Mucosa of descending colon (tissue), 3 donors: ENCODE measurements around the gene KLHDC1. TPM values are rescaled to one million over a fixed set of nuclear protein-coding genes. Genes with fewer than 3 reads are reported as not detected.
A peak's percentile ranks its signal among the peaks of the same experiment; 100 is the strongest.
"Not testable (repeated sequence)": the region's sequence is repeated elsewhere in the genome, so short reads cannot be mapped to it uniquely, and the experiment has no call there.

Experiments used
- ATAC-seq: fragments of 200-7000 bp; cut with Tn5 transposase; one replicate; pipeline ENCODE4 v1.9.1; 2020; ENCODE audit warnings: mild to moderate bottlenecking, moderate library complexity
- DNase-seq, 3 donors: peaks; one replicate each; pipeline ENCODE4 v3.0.0-alpha.2; 2020
- H3K36me3 ChIP-seq: fragments of 200-600 bp; one replicate; pipeline ENCODE4 v1.8.0; 2021; ENCODE audit warnings: low read depth, mild to moderate bottlenecking
- H3K4me1 ChIP-seq: fragments of 200-600 bp; one replicate; pipeline ENCODE4 v1.8.0; 2021; ENCODE audit warnings: low read depth, mild to moderate bottlenecking
- H3K4me3 ChIP-seq: fragments of 200-600 bp; one replicate; pipeline ENCODE4 v1.8.0; 2021; ENCODE audit warnings: mild to moderate bottlenecking
- H3K9me3 ChIP-seq: fragments of 200-600 bp; one replicate; pipeline ENCODE4 v1.8.0; 2021; ENCODE audit warnings: mild to moderate bottlenecking
- intact Hi-C, 2 donors: fragments of 100-400 bp; cut with DNase I in 1 of 2; cut with micrococcal nuclease in 1 of 2; formaldehyde crosslinking; loops; one replicate each; pipeline versions ENCODE4 v1.11.0 to v1.11.1; 2022; cut with DNase I, micrococcal nuclease
- total RNA-seq, 3 donors: library from RNA; stranded (reverse); fragmentation: NEBNext Ultra II Directional in 2 of 3; extraction: Animal tissue kit (Norgen Biotek cat#: 25700) in 2 of 3; gene quantifications; one replicate each; pipeline versions ENCODE4 v1.2.1 to v1.2.4, GENCODE V29; 2021 to 2023
- TF ChIP-seq, protein P1 (sequence below): fragments of 200-600 bp; IDR thresholded peaks from one replicate; pipeline ENCODE4 v1.8.0; 2022; ENCODE audit warnings: antibody characterized with exemption, mild to moderate bottlenecking
- donor health status: DM: no; HTN: no; CAD: no; lungs with moderate emphysema.
- donor health status: DM: no; HTN: no; CAD: no.
- donor health status: DM: no; HTN: yes; CAD: no.

The KLHDC1 gene
- total RNA-seq, 3 donors from 2014 or later = 1.8 to 12.5 (median 2.7) TPM

DNA sequence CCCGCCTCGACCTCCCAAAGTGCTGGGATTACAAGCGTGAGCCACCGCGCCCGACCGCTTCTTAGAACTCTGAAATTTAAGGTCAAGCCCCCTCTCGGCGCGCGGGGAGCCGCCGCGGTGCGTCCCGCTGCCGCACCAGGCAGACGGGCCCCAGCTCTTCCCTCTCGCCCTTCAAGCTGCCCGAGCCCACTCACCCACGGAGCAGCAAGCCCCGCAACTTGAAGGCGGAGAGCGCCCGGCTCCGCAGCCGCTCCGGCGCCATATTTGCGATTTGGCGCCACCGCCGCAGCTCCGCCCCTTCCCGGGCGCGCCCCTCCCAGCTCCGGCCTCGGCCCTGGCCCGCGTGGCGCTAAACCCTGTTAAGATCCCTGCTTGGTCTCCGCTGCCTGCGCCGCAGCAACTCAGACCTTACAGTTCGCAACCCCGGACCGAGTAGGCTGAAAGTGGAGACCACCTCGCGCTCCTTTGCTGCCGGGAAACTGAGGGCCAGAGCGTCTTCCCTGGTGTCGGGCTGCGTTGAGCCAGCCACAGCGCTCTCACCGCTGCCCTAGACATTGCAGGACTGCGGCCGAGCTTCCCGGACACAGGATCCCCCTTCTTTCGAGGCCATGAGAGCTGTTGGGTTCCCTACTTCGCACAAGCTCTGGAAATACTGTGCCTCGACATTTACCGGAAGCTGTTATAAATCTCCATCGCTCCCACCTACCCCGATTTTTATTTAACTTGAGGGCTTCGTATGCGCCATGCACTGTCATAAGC, 4.8 kb upstream of the KLHDC1 start, which contains the start of gene POLE2:
Gene POLE2, minus strand, starts transcription at position 273 of the 759 bp plus-strand sequence. Its CDS starts 11 bp downstream, at position 262.
- ATAC-seq (peak; percentile 91), DNase-seq (peak; percentile 82 to 85 (median 83))
- TF ChIP-seq, protein P1, sequence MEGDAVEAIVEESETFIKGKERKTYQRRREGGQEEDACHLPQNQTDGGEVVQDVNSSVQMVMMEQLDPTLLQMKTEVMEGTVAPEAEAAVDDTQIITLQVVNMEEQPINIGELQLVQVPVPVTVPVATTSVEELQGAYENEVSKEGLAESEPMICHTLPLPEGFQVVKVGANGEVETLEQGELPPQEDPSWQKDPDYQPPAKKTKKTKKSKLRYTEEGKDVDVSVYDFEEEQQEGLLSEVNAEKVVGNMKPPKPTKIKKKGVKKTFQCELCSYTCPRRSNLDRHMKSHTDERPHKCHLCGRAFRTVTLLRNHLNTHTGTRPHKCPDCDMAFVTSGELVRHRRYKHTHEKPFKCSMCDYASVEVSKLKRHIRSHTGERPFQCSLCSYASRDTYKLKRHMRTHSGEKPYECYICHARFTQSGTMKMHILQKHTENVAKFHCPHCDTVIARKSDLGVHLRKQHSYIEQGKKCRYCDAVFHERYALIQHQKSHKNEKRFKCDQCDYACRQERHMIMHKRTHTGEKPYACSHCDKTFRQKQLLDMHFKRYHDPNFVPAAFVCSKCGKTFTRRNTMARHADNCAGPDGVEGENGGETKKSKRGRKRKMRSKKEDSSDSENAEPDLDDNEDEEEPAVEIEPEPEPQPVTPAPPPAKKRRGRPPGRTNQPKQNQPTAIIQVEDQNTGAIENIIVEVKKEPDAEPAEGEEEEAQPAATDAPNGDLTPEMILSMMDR = no peak
- no peaks in the 10 kb centered on the region for H3K36me3 ChIP-seq
- H3K9me3 ChIP-seq = no peaks in the 10 kb centered on the region
- H3K4me1 ChIP-seq = peaks cover 4% of the 10 kb centered on the region
- intact Hi-C loops = no loop called here
- H3K4me3 ChIP-seq = peak within 1 kb of the TSS; percentile 48

DNA sequence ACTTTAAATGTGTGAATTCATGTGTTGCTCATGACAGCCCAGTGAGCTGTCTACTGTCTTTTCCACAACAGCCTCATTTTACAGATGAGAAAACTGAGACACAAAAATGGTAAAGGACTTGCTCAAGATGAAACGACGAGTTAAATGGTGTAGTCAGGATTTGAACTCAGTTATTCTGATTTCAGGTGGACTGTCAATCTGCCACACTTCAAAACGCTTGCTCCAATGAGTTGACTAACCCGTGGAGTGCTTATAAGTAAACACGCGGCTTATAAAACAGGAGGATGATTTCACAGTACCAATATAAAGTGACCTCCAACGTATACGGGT, 4.3 kb upstream of the KLHDC1 start:
- DNase-seq = no peak

DNA sequence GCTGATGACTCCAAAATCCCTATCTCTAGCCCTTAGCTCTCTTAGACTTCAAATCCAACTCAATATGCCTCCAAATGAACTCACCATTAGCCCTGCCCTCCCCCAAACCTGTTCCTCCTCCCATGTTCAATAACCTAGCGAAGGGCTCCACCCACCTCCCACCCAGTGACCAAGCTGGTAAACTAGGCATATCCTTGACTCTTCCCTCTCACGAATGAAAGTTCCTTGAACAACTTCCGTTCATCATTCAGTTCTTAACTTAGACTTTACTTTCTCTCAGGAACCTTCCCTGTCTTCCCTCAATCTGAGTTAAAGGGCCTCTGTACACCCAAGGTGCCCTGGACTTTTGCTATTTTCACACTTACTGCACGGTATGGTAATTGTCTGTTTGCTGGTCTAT, 1.9 kb upstream of the KLHDC1 start:
- TF ChIP-seq, protein P1 = no peak
- H3K4me3 ChIP-seq = no peak overlapping the region
- DNase-seq (no peak), ATAC-seq (no peak)
- no peaks in the 10 kb centered on the region for H3K9me3 ChIP-seq
- intact Hi-C loops = no loop called here
- H3K36me3 ChIP-seq = no peaks in the 10 kb centered on the region
- peaks cover 13% of the 10 kb centered on the region for H3K4me1 ChIP-seq

More for the DNA sequence above, 4.3 kb upstream of the KLHDC1 start:
- H3K4me1 ChIP-seq = peaks cover 4% of the 10 kb centered on the region
- H3K36me3 ChIP-seq = no peaks in the 10 kb centered on the region
- H3K9me3 ChIP-seq = no peaks in the 10 kb centered on the region
- TF ChIP-seq, protein P1 = no peak
- intact Hi-C loops = no loop called here
- no peak for ATAC-seq
- no peak overlapping the region for H3K4me3 ChIP-seq

DNA sequence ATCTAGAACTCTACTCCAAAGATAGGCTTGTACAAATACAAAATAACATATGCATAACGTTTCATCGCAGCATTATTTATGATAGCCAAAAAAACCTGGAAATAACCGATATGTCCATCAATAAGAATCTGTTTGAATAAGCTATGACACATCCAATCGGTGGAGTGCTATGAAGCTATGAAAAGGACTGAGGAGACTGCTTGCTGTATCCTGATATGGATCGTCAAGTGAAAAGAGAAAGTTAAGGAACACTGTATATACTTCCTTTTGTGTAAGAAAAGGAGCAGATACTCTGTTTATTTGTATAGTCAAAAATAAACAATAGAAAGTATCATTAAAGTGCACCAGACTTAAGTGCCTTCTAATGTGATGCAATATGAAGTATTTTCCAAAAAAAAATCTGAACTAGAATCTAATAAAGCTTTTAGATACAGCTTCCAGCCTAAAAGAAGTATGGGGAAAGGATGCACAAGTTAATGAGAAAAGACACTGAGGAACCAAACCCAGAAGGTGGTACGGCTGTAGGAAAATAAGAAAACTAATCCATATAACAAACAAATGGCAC, 645 bp upstream of the KLHDC1 start:
- Histone ChIP-seq H3K36me3 (no peaks in the 10 kb centered on the region), H3K4me1 (peaks cover 13% of the 10 kb centered on the region), H3K9me3 (no peaks in the 10 kb centered on the region), H3K4me3 (no peak overlapping the region)
- TF ChIP-seq, protein P1 = no peak
- no peak for DNase-seq
- no peak for ATAC-seq
- intact Hi-C loops = no loop called here

DNA sequence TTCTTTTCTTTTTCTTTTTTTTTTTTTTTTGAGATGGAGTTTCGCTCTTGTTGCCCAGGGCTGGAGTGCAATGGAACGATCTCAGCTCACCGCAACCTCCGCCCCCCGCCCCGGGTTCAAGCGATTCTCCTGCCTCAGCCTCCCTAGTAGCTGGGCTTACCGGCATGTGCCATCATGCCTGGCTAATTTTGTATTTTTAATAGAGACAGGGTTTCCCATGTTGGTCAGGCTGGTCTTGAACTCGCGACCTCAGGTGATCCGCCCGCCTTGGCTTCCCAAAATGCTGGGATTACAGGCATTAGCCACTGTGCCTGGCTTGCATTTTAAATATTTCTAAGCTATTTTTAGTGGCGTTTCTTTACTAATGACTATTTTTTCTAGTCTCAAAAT, 810 bp downstream of the KLHDC1 start:
- H3K9me3 ChIP-seq, H3K36me3 ChIP-seq, intact Hi-C loops, H3K4me1 ChIP-seq, ATAC-seq: not testable (repeated sequence)
- DNase-seq = peak in 2 of 3 donors; percentile 35 to 50
- H3K4me3 ChIP-seq = peak overlapping the region; percentile 50

DNA sequence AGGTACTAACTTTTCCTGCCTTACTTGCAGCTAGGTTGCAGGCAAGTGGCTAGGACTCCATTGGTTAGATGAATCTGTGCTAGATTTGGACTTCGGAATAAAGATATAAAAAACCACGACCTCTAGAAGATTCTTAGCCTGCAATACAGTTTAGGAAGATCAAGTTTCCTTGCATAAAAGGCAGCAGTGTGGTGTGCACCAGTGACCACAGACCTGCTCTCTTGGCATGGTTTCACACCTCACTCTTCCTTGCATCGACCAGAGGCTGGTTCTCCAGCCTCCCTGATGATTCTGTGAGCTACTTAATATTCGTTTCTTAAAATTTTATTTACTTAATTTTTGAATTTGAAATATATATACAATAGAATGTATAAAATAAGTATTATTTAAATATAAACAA, 9.8 kb downstream of the KLHDC1 start:
- no peak for ATAC-seq
- intact Hi-C loops = no loop called here

More for the DNA sequence above, 9.8 kb downstream of the KLHDC1 start:
- no peaks in the 10 kb centered on the region for H3K9me3 ChIP-seq
- TF ChIP-seq, protein P1 = no peak
- DNase-seq = no peak
- H3K4me1 ChIP-seq = no peaks in the 10 kb centered on the region
- no peaks in the 10 kb centered on the region for H3K36me3 ChIP-seq
- H3K4me3 ChIP-seq = no peak overlapping the region
